Breast epithelium (tissue), 3 donors: Measurements from ENCODE around the gene PALLD.

Experiments
- POLR2A ChIP-seq: fragments of 450-650 bp; IDR thresholded peaks from one replicate; pipeline ENCODE4 v1.6.1; 2016; ENCODE audit warnings: antibody characterized with exemption, mild to moderate bottlenecking, moderate library complexity
- POLR2AphosphoS5 ChIP-seq, 3 donors: sonication (generic); formaldehyde crosslinking; IDR thresholded peaks; one replicate each; pipeline ENCODE4 v1.6.1; 2017; ENCODE audit warnings: antibody characterized with exemption in 3 of 3
- TF ChIP-seq, protein P1 (sequence below), 3 donors: fragments of 450-650 bp; IDR thresholded peaks; one replicate each; pipeline ENCODE4 v1.5.1; 2016 to 2017; ENCODE audit warnings: antibody characterized with exemption in 3 of 3, mild to moderate bottlenecking in 3 of 3, moderate library complexity in 3 of 3

DNA sequence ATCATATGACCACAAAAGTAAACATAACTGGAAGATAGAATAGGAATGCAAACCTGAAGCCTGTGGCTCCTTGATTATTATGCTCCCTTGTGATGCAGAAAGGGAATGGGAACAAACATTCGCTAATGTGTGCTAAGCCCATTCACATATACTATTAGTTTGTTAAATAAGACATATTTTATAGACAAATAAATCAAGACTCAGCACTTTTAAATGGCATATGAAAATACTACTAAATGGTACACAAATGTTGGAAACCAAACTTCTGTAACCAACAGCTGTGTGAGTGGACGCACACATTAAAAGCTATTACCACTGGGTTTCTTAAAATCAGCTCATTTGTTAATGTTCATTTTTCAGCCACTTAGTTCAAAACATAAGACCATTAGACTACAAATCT, 417.2 kb downstream of the PALLD start:
- TF ChIP-seq, protein P1, sequence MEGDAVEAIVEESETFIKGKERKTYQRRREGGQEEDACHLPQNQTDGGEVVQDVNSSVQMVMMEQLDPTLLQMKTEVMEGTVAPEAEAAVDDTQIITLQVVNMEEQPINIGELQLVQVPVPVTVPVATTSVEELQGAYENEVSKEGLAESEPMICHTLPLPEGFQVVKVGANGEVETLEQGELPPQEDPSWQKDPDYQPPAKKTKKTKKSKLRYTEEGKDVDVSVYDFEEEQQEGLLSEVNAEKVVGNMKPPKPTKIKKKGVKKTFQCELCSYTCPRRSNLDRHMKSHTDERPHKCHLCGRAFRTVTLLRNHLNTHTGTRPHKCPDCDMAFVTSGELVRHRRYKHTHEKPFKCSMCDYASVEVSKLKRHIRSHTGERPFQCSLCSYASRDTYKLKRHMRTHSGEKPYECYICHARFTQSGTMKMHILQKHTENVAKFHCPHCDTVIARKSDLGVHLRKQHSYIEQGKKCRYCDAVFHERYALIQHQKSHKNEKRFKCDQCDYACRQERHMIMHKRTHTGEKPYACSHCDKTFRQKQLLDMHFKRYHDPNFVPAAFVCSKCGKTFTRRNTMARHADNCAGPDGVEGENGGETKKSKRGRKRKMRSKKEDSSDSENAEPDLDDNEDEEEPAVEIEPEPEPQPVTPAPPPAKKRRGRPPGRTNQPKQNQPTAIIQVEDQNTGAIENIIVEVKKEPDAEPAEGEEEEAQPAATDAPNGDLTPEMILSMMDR (IDR thresholded peaks at IDR 0.05) = no peak
- TF ChIP-seq POLR2AphosphoS5 (IDR thresholded peaks at IDR 0.05) = no peak
- TF ChIP-seq POLR2A = no peak
